SK-N-SH (cell line): ENCODE measurements around the gene IRF9. TPM values are rescaled to one million over a fixed set of nuclear protein-coding genes. Genes with fewer than 3 reads are reported as not detected.

Source experiments
- CTCF ChIA-PET: fragments of 300-600, 350-600 bp; formaldehyde crosslinking; extraction: SDS; loops from one replicate; lab custom pipeline; 2021; lab: Yijun Ruan, JAX
- POLR2A ChIA-PET: fragments of 350-600 bp; sonication (Branson Sonifier 250); formaldehyde crosslinking; extraction: SDS; loops from one replicate; lab custom pipeline; 2020; ENCODE audit warnings: antibody characterized with exemption, inconsistent platforms; lab: Yijun Ruan, JAX
- DNase-seq: peaks from one replicate; pipeline ENCODE4 v3.0.0; 2012
- H2AFZ ChIP-seq: fragments of 200-600 bp; sonication (generic); 2 replicates; pipeline ENCODE4 v1.8.1; 2016; ENCODE audit warnings: antibody characterized with exemption, mild to moderate bottlenecking, low read depth
- H3F3A ChIP-seq: fragments of 200-600 bp; sonication (generic); replicated peaks from 2 replicates; pipeline ENCODE3; 2016; ENCODE audit warnings: antibody characterized with exemption, mild to moderate bottlenecking; ENCODE audit not compliant: insufficient read depth
- H3K27ac ChIP-seq, 2 experiments: fragments of 200-500 bp in 1 of 2; fragments of 200-600 bp in 1 of 2; sonication (Bioruptor generic) in 1 of 2; sonication (generic), shearing (Covaris generic) in 1 of 2; 2 replicates each; pipeline versions ENCODE4 v1.5.1 to v1.6.1; 2014 to 2016; ENCODE audit warnings: low read depth in 2 of 2, inconsistent platforms in 1 of 2, low read length in 1 of 2, mild to moderate bottlenecking in 1 of 2, mixed read lengths in 1 of 2
- H3K27me3 ChIP-seq: fragments of 200-600 bp; sonication (generic), shearing (Covaris generic); 2 replicates; pipeline ENCODE4 v1.6.1; 2016; ENCODE audit warnings: mixed run types; ENCODE audit not compliant: insufficient read depth
- H3K36me3 ChIP-seq, 2 experiments: fragments of 200-500 bp in 1 of 2; fragments of 200-600 bp in 1 of 2; sonication (Bioruptor generic) in 1 of 2; sonication (generic) in 1 of 2; replicated peaks in 1 of 2; 2 replicates each; pipeline versions ENCODE3 to v1.5.1; 2014 to 2016; ENCODE audit warnings: low read length in 1 of 2, mild to moderate bottlenecking in 1 of 2; ENCODE audit not compliant: insufficient read depth in 2 of 2, control insufficient read depth in 1 of 2
- H3K4me1 ChIP-seq, 2 experiments: fragments of 200-500 bp in 1 of 2; fragments of 200-600 bp in 1 of 2; sonication (Bioruptor generic) in 1 of 2; sonication (generic), shearing (Covaris generic) in 1 of 2; 2 replicates each; pipeline versions ENCODE4 v1.5.1 to v1.6.1; 2014 to 2016; ENCODE audit warnings: low read depth in 1 of 2, low read length in 1 of 2, mixed run types in 1 of 2; ENCODE audit not compliant: insufficient read depth in 2 of 2, control insufficient read depth in 1 of 2
- H3K4me2 ChIP-seq: fragments of 200-600 bp; sonication (generic), shearing (Covaris generic); 2 replicates; pipeline ENCODE4 v1.6.1; 2017; ENCODE audit warnings: mixed run types
- H3K4me3 ChIP-seq, 2 experiments: fragments of 200-500 bp in 1 of 2; fragments of 200-600 bp in 1 of 2; sonication (Bioruptor generic) in 1 of 2; sonication (generic), shearing (Covaris generic) in 1 of 2; 2 replicates each; pipeline versions ENCODE4 v1.5.1 to v1.8.1; 2014 to 2016; ENCODE audit warnings: low read depth in 2 of 2, inconsistent platforms in 1 of 2, low read length in 1 of 2, mild to moderate bottlenecking in 1 of 2, mixed read lengths in 1 of 2, moderate library complexity in 1 of 2
- H3K79me2 ChIP-seq: fragments of 200-600 bp; sonication (generic); 2 replicates; pipeline ENCODE4 v1.8.1; 2017; ENCODE audit warnings: mild to moderate bottlenecking; ENCODE audit not compliant: insufficient read depth
- H3K9ac ChIP-seq: fragments of 200-600 bp; sonication (generic); 2 replicates; pipeline ENCODE4 v1.6.1; 2017; ENCODE audit warnings: mixed run types
- H3K9me2 ChIP-seq: fragments of 200-600 bp; sonication (generic); 2 replicates; pipeline ENCODE4 v1.6.1; 2017; ENCODE audit warnings: mixed run types
- H3K9me3 ChIP-seq: fragments of 200-600 bp; sonication (generic); 2 replicates; pipeline ENCODE4 v1.6.1; 2017; ENCODE audit warnings: mixed run types, mild to moderate bottlenecking, moderate library complexity
- H4K20me1 ChIP-seq: fragments of 200-600 bp; sonication (generic); 2 replicates; pipeline ENCODE4 v1.6.1; 2017; ENCODE audit warnings: mild to moderate bottlenecking, mixed run types; ENCODE audit not compliant: insufficient read depth
- CTCF ChIP-seq: fragments of 200-600 bp; sonication (generic); IDR thresholded peaks from 2 replicates; pipeline ENCODE4 v1.6.1; 2017; ENCODE audit warnings: antibody characterized with exemption, mild to moderate bottlenecking, moderate library complexity
- ELF1 ChIP-seq: IDR thresholded peaks from 2 replicates; pipeline ENCODE4 v1.4.0; 2012
- EZH2phosphoT487 ChIP-seq: fragments of 200-600 bp; sonication (generic); IDR thresholded peaks from 2 replicates; pipeline ENCODE4 v1.6.1; 2017; ENCODE audit warnings: low read depth, mixed run types, mild to moderate bottlenecking, antibody characterized with exemption, moderate library complexity, borderline replicate concordance
- FOSL2 ChIP-seq: IDR thresholded peaks from 2 replicates; pipeline ENCODE4 v1.4.0; 2012; ENCODE audit warnings: low read depth, mild to moderate bottlenecking, moderate library complexity, borderline replicate concordance
- GABPA ChIP-seq: IDR thresholded peaks from 2 replicates; pipeline ENCODE4 v1.4.0; 2012; ENCODE audit warnings: low read depth, mild to moderate bottlenecking
- GATA2 ChIP-seq: sonication (generic); formaldehyde crosslinking; IDR thresholded peaks from 2 replicates; pipeline ENCODE4 v1.5.0; 2020; ENCODE audit warnings: mild to moderate bottlenecking, missing genetic modification reagents
- JUND ChIP-seq: IDR thresholded peaks from 2 replicates; pipeline ENCODE4 v1.4.0; 2012
- MXI1 ChIP-seq: IDR thresholded peaks from 2 replicates; pipeline ENCODE4 v1.6.1; 2012; ENCODE audit warnings: mild to moderate bottlenecking, low read depth, low read length, improper control_type of control experiment
- POLR2AphosphoS5 ChIP-seq: IDR thresholded peaks from 2 replicates; pipeline ENCODE4 v1.6.1; 2012; ENCODE audit warnings: low read depth, low read length
- SIN3A ChIP-seq: IDR thresholded peaks from 2 replicates; pipeline ENCODE4 v1.6.1; 2012; ENCODE audit warnings: low read depth, mild to moderate bottlenecking, low read length, moderate library complexity, borderline replicate concordance
- USF2 ChIP-seq: fragments of 150-350 bp; IDR thresholded peaks from 2 replicates; pipeline ENCODE4 v1.6.1; 2017; ENCODE audit warnings: antibody characterized with exemption, low read length, low read depth, borderline replicate concordance
- WGBS: methylation state at CpG from one replicate; pipeline ENCODE4 v1.1.6; 2017; ENCODE audit warnings: low lambda C conversion rate; 5-methylcytosine and 5-hydroxymethylcytosine counted together
- polyA plus RNA-seq, 3 experiments: library from polyadenylated mRNA; depleted of rRNA; stranded (reverse); fragments of >200 nt; gene quantifications; 2 replicates each; pipeline ENCODE4 v1.2.3, GENCODE V29; 2012

The IRF9 gene
- polyA plus RNA-seq, 1 of the 3 experiments (the other 2 are of a cell fraction) = 37.6 TPM

- H3K4me2 ChIP-seq = no peak overlapping the region
- 93% methylated on average over 8 of the region's 9 CpGs for WGBS
- H3K27me3 ChIP-seq = no peaks in the 10 kb centered on the region
- POLR2A ChIA-PET = interaction anchor here (1.1 to 2.4 kb wide), 3 partner anchors 8 to 11 kb away, joined by 3 to 10 read pairs (median 4); partner anchors contain the start of genes EMC9 and IRF9
- peaks cover 5% of the 10 kb centered on the region for H3F3A ChIP-seq
- no peaks in the 10 kb centered on the region for H3K9me3 ChIP-seq
- peaks cover 41 to 48% of the 10 kb centered on the region in 2 experiments for H3K36me3 ChIP-seq
- no peak for DNase-seq
- peaks cover 32% of the 10 kb centered on the region for H3K79me2 ChIP-seq
- TF ChIP-seq FOSL2 = no peak
- no peak for TF ChIP-seq CTCF
- TF ChIP-seq JUND = no peak
- TF ChIP-seq GATA2 (CRISPR knock-in tag) = no peak
- TF ChIP-seq POLR2AphosphoS5 = no peak
- no peak for TF ChIP-seq GABPA
- H3K9me2 ChIP-seq = no peaks in the 10 kb centered on the region
- peaks cover 10% of the 10 kb centered on the region; the same call in 1 of the 2 replicates for H4K20me1 ChIP-seq
- CTCF ChIA-PET = interaction anchor here (0.8 to 3.4 kb wide), 4 partner anchors 10 to 157 kb away, joined by 3 to 29 read pairs (median 4); partner anchors contain the start of genes CIDEB, FITM1 and IRF9
- no peak overlapping the region for H3K27ac ChIP-seq
- no peak overlapping the region for H3K9ac ChIP-seq
- peaks cover 6 to 11% of the 10 kb centered on the region in 2 experiments; a peak in 3 of 4 replicates for H3K4me1 ChIP-seq
- H3K4me3 ChIP-seq = no peak overlapping the region
- H2AFZ ChIP-seq = no peak overlapping the region
Observed at GRCh38 chr14:24150993-24151392, 10.1 kb upstream of the IRF9 start.

GRCh38 chr14:24151404-24152080 lies 9.5 kb upstream of the IRF9 start:
- CTCF ChIA-PET = interaction anchor here (0.8 to 3.4 kb wide), 5 partner anchors 9 to 157 kb away, joined by 3 to 29 read pairs (median 6); partner anchors contain the start of genes CIDEB, FITM1 and IRF9
- Histone ChIP-seq H3K4me3 (no peak overlapping the region), H3F3A (peaks cover 5% of the 10 kb centered on the region), H3K27me3 (no peaks in the 10 kb centered on the region), H3K4me2 (no peak overlapping the region), H4K20me1 (peaks cover 10% of the 10 kb centered on the region; the same call in 1 of the 2 replicates), H3K79me2 (peaks cover 29% of the 10 kb centered on the region), H3K4me1 (peaks cover 6 to 9% of the 10 kb centered on the region in 2 experiments; a peak in 3 of 4 replicates), H3K36me3 (peaks cover 46 to 51% of the 10 kb centered on the region in 2 experiments), H3K9me2 (no peaks in the 10 kb centered on the region), H3K27ac (no peak overlapping the region), H3K9ac (no peak overlapping the region), H2AFZ (no peak overlapping the region), H3K9me3 (no peaks in the 10 kb centered on the region)
- no peak for DNase-seq
- 98% methylated on average over 11 of the region's 16 CpGs for WGBS
- TF ChIP-seq MXI1 = no peak
- TF ChIP-seq USF2 = no peak
- no peak for TF ChIP-seq ELF1
- TF ChIP-seq FOSL2 = no peak
- no peak for TF ChIP-seq GATA2 (CRISPR knock-in tag)
- no peak for TF ChIP-seq EZH2phosphoT487
- TF ChIP-seq SIN3A = no peak
- POLR2A ChIA-PET = interaction anchor here (1.1 to 2.4 kb wide), 3 partner anchors 8 to 10 kb away, joined by 3 to 10 read pairs (median 4); partner anchors contain the start of genes EMC9 and IRF9
